ENCODE measurements around the gene CEP112.

Gene CEP112

DNA sequence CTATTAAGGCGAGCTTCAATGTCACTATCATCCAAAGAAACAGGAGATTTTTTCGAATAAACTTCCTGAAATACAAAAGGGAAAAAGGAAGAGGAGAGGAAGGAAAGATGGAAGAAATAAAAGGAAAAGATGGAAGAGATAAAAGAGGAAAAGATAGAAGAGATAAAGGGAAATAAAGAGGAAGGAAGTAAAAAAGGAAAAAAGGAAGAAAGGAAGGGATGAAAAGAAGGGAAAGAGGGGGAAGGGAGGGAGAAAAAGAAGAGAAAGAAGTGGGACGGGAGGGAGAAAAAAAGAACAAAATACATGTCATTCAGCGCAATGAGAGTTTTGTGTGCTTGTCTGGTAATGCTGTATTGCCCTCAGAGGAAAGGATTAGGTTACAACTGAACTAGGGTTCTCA lies 62.2 kb downstream of the CEP112 start:
- no peak overlapping the region for H3K27ac ChIP-seq
- no peak for TF ChIP-seq CTCF (conservative IDR thresholded peaks at IDR 0.05)

DNA sequence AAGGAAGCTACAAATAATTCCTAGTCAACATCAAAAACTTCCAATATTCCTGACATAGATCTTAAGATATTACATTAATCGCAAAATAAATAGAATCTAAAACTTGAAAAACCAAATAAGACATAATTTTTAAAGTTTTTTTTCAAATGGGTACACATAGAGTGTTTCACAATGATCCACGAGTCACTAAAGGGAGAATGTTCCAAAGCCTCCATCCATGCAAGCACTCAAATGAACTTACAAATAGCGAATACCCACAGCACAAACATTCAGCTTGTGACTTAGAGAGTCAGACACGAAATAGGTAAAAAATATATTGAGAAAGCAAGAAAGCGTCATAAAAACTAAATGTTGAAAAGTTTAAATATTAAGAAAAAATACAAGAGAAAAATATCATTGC lies 65.7 kb downstream of the CEP112 start:
- no peak for TF ChIP-seq CTCF (conservative IDR thresholded peaks at IDR 0.05)
- H3K27ac ChIP-seq: no peak overlapping the region

GRCh38 chr17:66123163-66123562 lies 68.8 kb downstream of the CEP112 start:
- TF ChIP-seq CTCF (conservative IDR thresholded peaks at IDR 0.05): no peak

DNA sequence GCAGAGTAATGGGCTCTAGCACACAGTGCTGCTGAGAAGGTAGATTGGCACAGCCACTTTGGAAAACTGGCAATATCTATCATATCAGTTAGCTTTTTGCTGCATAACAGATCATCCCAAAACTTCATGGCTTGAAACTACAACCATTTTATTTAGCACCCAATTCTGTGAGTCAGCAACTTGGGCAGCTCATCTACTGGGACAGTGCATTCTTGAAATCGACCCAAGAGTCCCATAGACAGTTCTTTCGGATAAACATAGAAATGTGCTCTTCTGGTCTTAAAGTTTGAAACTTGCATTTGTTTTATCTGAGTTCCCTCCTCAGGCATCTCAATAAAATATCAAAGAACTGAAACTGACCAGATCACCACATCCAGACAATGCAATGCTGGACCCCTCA lies 76.7 kb downstream of the CEP112 start:
- no peak overlapping the region for H3K27ac ChIP-seq
- no peak for TF ChIP-seq CTCF (conservative IDR thresholded peaks at IDR 0.05)

More at GRCh38 chr17:66123163-66123562, 68.8 kb downstream of the CEP112 start:
- H3K27ac ChIP-seq: no peak overlapping the region

DNA sequence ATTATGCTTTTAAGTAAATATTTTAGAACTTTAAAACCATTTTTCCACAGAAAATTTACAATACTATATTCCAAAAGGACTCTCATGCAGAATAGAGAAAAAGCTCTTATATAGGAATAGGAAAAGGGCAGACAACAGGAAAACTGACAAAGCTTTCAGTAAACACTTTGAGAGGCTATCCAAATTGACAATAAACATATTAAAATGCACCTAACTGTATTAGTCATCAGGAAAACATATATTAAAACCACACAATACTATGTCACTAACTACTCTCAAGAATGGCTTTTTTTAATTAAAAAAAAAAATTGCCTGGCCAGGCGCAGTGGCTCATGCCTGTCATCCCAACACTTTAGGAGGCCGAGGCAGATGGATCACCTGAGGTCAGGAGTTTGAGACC lies 77.3 kb downstream of the CEP112 start:
- TF ChIP-seq CTCF (conservative IDR thresholded peaks at IDR 0.05): no peak
- no peak overlapping the region for H3K27ac ChIP-seq

DNA sequence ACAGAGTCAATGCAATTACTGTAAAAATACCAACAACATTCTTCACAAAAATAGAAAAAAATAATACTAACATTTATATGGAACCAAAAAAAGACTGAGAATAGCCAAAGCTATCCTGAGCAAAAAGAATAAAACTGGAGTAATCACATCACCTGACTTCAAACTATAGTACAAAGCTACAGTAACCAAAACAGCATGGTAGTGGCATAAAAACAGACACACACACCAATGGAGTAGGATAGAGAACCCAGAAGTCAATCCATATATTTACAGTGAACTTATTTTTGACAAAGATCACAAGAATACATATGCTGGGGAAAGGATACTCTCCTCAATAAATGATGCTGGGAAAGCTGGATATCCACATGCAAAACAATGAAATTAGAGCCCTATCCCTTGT lies 84.2 kb downstream of the CEP112 start:
- no peak for TF ChIP-seq CTCF (conservative IDR thresholded peaks at IDR 0.05)
- H3K27ac ChIP-seq: no peak overlapping the region; the same call in 1 of the 2 replicates

DNA sequence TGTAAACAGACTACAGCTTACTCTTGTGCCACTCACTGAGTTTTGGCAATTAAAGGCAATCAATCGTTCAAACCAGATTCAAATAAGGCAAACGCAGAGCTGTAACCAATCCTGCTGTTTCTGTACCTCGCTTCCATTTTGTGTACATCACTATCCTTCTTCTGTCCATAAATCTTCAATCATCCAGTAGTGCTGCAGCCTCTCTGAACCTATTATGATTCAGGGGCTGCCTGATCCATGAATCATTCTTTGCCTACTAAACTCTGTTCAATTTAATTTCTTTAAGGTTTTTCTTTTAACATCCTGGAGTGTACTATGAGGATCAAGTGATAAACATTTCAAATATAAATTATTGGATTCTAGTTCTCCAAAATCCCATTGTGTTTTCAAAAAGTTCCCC lies 93.9 kb downstream of the CEP112 start:
- no peak overlapping the region for H3K27ac ChIP-seq
- TF ChIP-seq CTCF (conservative IDR thresholded peaks at IDR 0.05): no peak

DNA sequence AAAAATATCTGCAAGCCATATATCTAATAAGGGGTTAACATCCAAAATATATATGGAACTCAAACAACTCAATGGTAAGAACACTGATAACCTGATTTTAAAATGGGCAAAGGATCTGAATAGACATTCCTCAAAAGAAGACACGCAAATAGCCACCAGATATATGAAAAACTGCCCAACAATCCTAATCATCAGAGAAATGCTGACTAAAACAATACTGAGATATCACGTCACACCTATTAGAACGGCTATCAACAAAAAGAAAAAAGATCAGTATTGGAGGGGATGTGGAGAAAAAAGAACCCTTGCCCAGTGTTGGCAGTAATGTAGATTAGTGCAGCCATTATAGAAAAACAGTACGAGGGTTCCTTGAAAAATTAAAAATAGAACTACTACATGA lies 97.2 kb downstream of the CEP112 start:
- no peak for TF ChIP-seq CTCF (conservative IDR thresholded peaks at IDR 0.05)
- no peak overlapping the region for H3K27ac ChIP-seq

All from VCaP (cell line).